ENCODE results near the gene ARHGEF40.

ARHGEF40 gene

DNA sequence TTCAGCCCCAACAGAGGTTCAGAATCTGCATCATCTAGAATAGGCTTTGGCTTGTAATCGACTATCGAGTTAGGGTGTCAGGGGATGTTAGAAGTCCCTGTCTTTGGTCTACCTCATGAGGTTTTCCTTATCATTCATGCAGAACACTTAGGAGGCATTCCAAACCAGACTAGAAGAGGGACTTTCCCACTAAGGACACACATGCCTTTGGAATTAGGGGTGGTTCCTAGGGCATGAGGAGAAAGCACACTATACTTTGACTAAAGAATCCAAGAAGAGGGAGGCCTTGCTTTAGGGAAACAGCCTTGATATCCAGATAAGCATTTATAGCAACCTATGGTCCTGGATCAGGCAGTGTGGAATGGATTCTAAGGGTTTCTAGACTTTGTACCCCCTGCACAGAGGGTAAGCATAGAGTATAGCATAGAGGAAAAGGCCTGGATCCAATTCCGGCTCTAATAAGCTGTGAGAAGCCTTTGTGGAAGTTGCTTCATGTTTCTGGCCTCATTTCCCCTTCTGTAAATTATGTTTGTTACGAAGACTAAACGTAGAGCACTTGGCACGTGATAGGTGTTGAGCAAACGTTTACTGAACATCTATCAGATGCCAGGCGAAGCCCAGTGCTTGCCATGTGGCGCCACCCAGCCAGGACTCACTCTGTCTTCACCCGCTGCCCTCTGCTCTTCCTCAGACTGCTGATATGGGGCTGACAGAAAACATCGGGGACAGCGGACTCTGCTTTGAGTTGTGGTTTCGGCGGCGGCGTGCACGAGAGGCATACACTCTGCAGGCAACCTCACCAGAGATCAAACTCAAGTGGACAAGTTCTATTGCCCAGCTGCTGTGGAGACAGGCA lies 15.1 kb downstream of the ARHGEF40 start:
- no peak overlapping the region for H3K4me3 ChIP-seq (ENCODE audit: low read depth, low read length)
- no peak for TF ChIP-seq CTCF (IDR thresholded peaks at IDR 0.05; ENCODE audit: low read depth, low read length)

DNA sequence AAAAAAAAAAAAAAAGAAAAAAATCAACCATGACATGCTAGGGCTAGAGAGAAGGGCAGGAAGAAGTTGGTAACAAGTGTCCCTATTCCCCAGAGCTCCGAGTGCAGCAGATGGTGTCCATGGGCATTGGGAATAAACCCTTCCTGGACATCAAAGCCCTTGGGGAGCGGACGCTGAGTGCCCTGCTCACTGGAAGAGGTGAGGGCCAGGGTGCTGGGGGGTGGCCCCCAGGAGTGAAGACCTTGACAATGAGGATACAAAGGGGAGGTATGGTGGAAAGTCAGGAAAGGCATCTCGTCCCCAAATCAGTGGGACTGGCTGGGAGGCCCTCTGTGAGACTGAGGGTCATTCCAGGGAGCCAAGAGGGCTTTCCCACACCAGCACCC lies 16.8 kb downstream of the ARHGEF40 start:
- TF ChIP-seq CTCF (IDR thresholded peaks at IDR 0.05; ENCODE audit: low read depth, low read length), result no peak
- no peak overlapping the region for H3K4me3 ChIP-seq (ENCODE audit: low read depth, low read length)

DNA sequence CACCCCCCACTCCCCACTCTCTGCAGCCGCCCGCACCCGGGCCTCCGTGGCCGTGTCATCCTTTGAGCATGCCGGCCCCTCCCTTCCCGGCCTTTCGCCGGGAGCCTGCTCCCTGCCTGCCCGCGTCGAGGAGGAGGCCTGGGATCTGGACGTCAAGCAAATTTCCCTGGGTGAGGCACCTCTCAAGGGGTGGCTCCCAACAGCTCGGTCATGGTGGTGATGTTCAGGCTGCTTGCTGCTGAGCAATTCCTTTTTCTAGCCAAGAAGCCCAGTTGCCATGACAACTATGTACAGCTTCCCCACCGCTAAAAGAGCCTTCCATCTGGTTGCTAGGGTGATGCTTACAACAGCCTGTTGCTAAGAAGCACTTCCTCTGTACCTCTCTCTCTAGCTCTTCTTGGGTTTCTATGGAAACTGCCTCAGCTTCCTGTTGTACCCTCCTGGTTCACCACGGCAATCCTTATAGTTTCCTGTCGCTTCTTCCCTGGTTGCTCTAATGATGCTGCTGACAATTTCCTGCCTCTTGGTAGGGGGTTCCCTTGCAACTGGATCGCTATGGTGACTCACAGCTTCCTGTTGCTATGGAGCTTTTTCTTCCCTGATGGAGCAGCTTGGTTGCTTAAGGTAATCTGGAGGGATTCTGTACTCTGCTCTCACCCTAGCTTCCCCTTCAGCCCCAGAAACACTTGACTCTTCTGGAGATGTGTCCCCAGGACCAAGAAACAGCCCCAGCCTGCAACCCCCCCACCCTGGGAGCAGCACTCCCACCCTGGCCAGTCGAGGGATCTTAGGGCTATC lies 17.4 kb downstream of the ARHGEF40 start:
- no peak overlapping the region for H3K4me3 ChIP-seq (ENCODE audit: low read depth, low read length)
- no peak for TF ChIP-seq CTCF (IDR thresholded peaks at IDR 0.05; ENCODE audit: low read depth, low read length)

- no peak for TF ChIP-seq CTCF (IDR thresholded peaks at IDR 0.05; ENCODE audit: low read depth, low read length)
- no peak overlapping the region for H3K4me3 ChIP-seq (ENCODE audit: low read depth, low read length)
Measured at GRCh38 chr14:21088687-21089086, 18.6 kb downstream of the ARHGEF40 start.

- no peak overlapping the region for H3K4me3 ChIP-seq (ENCODE audit: low read depth, low read length)
- no peak for TF ChIP-seq CTCF (IDR thresholded peaks at IDR 0.05; ENCODE audit: low read depth, low read length)
Measured at GRCh38 chr14:21089271-21089670, 19.2 kb downstream of the ARHGEF40 start.

DNA sequence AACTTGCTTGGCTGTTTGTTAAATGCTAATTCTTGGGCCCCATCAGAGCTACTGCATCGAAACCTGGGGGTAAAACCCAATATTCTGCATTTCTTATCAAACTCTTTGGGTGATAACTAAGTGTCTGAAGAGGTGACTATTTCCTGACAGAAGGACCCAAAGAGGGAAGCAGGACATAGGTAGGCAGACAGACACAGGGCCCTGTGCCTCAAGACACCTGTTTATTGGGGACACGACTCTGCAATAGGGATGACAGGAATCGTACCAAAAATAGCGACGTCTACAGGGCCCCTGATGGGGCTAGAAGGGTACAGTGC lies 19.7 kb downstream of the ARHGEF40 start:
- H3K4me3 ChIP-seq (ENCODE audit: low read depth, low read length), result no peak overlapping the region

More for the DNA sequence above, 19.7 kb downstream of the ARHGEF40 start:
- no peak for TF ChIP-seq CTCF (IDR thresholded peaks at IDR 0.05; ENCODE audit: low read depth, low read length)
